H54 (cell line): ENCODE measurements around the gene TPCN1.

ENCODE experiments used
- DNase-seq: peaks from one replicate; pipeline ENCODE4 v3.0.0; 2011; ENCODE audit warnings: low spot score, mixed read lengths; ENCODE audit not compliant: insufficient read length
- FAIRE-seq: peaks from 3 replicates; lab custom pipeline; 2011; peaks lifted over from hg19 to GRCh38; lab: Jason Lieb, UNC
- POLR2A ChIP-seq: IDR thresholded peaks from 2 replicates; pipeline ENCODE4 v1.6.1; 2011; ENCODE audit warnings: low read depth, mild to moderate bottlenecking, low read length

Gene TPCN1

DNA sequence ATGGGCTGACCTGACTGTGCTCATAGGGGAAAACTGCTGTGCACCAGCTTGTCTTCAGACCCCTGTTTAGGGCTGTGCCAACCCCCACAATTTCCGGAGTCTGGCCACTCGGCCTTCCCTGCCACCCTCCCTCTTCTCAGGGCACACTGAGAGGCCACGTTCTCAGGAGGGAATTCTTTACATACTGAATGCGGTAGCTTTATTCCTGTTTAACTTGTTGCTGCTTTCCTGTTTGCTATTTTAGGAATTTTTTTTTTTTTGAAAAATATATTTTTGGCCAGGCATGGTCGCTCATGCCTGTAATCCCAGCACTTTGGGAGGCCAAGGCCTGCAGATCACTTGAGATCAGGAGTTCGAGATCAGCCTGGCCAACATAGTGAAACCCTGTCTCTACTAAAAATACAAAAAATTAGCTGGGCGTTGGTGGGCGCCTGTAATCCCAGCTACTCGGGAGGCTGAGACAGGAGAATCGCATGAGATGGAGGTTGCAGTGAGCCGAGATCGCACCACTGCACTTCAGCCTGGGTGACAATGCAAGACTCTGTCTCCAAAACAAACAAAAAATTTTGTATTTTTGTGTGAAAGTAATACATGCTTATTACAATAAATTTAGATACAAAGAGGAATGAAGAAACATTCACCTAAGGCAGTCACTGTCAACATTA is 39.5 kb downstream of the TPCN1 start:
- no peak for TF ChIP-seq POLR2A
- FAIRE-seq, result no peak
- no peak for DNase-seq

DNA sequence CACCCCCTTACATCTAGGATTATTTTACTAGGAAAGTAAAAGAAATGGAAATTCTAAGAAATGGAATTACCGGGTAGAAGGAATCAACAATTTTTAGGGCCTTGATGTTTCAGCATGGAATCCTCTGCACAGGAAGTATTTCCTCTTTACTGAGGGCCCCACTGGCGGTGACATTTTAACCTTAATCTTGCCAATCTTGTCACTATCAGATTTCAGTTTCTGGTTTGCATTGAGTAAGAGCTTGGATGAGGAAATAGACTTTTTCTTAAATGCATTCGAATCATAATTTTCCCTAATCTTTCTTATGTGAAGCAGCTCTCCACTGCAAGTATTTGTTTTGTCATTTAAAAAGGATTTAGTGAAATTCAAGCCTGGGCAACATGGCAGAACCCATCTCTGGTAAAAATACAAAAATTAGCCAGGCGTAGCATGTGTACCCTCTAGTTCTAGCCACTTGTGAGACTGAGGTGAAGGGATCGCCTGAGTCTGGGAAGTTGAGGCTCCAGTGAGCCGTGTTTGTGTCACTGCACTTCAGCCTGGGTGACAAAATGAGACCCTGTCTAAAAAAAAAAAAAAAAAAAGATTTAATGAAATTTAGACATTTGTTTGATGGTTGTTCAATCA is 40.7 kb downstream of the TPCN1 start:
- TF ChIP-seq POLR2A, result no peak
- DNase-seq, result no peak
- FAIRE-seq, result no peak

DNA sequence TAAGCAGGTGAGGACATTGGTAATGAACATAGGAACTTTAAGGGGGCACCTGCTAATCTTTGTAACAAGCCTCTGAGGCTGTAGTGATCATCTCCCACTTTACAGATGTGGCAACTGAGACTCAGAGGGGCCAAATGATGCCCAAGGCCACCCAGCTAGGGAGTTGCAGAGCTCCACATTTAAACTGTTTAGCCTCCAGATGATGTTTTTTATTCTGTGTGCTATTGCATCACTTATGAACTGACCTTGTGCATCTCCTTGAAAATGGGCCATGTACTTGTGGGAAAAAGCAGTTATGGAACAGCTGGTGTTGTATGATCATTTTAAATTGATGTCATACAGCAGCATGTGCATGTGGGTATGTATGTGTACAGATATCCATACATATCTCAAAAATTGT is 41.4 kb downstream of the TPCN1 start:
- no peak for TF ChIP-seq POLR2A
- FAIRE-seq (no peak), DNase-seq (no peak)

DNA sequence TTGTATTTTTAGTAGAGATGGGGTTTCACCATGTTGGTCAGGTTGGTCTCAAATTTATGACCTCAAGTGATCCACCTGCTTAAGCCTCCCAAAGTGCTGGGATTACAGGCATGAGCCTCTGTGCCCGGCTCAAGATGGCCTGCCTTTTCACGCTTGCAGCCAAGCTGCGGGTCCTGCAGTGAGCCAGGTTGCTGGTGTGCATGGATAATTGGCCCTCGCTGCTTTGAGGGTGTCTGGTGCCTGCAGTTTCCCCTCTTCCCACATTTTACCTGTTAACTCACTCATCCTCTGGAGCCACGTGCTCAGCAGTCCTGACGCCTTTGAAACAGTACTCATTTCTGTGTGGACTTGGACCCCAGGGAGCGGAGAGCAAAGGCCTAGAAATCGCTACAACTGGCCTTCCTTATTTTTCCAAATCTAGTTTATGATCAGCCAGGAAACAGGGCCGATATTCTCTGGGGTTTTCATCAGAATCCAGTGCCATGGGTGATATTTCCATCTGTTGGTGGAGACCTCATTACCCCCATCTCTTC is 42.2 kb downstream of the TPCN1 start:
- TF ChIP-seq POLR2A, result no peak
- no peak for DNase-seq
- no peak for FAIRE-seq

DNA sequence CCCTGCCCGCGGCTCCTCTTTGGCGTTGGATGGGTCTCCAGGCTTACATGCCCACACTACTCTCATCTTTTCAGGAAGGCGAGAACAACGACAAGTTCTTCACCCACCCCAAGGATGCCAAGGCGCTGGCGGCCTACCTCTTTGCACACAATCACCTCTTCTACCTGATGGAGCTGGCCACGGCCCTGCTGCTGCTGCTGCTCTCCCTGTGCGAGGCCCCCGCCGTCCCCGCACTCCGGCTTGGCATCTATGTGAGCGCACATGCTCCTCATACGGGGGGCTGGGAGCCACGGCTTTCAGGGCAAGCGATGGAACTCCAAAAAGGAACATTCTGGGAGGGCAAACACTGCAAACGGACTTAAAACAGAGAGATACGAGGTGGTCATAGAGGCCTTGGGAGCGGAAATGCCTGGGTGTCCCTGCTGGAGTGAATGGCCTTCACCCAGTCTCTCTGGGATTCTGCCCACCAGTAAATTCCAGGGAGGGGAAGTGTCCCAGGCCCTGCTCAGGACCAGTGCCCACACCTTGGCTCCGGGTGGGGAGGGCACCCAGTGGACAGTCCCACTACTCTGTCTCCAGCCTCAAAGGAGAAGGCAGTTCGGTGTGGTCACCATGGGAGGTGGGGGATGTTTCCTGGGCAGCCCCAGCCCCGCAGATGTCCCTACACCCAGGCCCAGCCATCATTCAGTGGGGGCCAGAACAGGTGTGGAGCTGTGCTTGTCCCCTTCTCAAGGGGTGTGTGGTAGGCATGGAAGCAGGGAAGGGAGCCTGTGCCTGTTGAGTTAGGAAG is 45.0 kb downstream of the TPCN1 start:
- DNase-seq (no peak), FAIRE-seq (no peak)
- TF ChIP-seq POLR2A, result no peak

DNA sequence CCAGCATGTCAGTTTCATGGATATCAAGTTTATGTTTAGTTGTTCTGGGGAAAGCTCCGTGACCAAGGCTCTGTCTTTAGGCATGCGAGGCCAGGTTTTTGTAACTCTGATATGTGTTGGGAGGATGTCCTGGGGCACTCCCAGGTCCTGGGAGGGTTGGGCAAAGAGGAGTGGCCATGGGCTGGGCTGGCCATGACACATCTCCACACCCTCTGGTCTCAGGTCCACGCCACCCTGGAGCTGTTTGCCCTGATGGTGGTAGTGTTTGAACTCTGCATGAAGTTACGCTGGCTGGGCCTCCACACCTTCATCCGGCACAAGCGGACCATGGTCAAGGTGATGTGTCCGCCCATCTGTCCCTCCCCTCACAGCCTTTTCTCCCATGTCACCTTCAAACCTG is 46.4 kb downstream of the TPCN1 start:
- no peak for FAIRE-seq
- TF ChIP-seq POLR2A, result no peak
- DNase-seq, result no peak

DNA sequence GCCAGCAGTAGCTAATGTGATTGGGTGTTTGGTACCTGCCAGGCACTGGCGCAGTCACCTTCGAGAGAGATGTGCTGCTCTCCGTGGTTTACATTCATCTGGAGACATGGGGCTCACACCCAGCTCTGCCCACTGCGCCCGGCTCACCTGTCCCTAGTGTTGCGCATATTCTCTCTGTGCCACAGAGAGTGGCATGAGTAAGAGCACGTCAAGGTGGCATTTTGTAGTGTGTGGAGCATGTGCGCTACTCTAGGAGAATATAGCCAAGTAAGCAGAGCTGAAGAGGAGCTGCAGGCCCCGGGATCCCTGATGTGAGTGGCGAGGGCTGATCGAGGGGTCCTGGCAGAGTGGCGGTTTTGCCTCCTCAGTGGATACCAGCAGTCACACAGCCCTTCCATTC is 46.9 kb downstream of the TPCN1 start:
- no peak for TF ChIP-seq POLR2A
- DNase-seq (no peak), FAIRE-seq (no peak)

DNA sequence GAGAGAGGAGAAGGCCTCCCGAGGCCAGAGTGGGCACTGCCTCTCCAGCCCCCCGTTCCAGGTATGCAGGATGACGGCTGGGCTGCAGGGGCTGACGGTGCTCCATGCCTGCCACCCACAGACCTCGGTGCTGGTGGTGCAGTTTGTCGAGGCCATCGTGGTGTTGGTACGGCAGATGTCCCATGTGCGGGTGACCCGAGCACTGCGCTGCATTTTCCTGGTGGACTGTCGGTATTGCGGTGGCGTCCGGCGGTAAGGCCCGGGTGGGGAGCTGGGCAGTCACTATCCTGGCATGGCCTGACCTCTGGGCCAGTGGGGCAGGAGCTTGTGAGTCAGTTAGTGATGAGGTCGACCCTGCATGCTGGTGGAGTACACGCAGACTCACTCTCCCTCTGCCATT is 47.4 kb downstream of the TPCN1 start:
- no peak for TF ChIP-seq POLR2A
- FAIRE-seq (no peak), DNase-seq (no peak)

DNA sequence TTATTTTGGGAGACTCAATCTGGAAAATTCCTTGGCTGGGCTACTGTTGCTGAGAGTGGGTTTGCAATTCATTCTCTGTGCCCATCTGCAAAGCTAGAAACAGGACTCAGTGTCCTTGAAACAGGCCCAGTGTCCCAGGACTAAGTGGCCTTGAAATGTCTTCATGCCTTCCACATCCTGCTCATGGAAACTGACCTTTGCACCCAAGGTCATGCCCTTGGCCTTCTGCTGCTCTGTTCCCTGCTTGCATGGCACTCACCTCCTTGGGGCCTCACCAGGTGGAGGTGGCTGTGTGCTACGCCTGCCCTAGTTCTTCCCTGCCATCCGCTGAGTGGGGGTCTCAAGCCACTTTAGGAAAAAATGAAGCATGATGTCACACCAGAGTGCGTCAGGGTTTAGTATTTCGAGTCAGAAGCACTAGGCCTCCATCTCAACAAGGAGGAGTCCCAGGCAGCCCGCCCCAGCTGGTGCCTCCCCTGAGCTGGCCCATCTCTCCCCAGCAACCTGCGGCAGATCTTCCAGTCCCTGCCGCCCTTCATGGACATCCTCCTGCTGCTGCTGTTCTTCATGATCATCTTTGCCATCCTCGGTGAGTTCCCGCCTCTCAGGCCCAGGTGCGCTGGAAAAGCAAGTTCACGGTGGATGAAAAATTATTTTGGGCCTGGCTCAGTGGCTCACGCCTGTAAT is 48.1 kb downstream of the TPCN1 start:
- TF ChIP-seq POLR2A, result no peak
- DNase-seq (no peak), FAIRE-seq (no peak)

DNA sequence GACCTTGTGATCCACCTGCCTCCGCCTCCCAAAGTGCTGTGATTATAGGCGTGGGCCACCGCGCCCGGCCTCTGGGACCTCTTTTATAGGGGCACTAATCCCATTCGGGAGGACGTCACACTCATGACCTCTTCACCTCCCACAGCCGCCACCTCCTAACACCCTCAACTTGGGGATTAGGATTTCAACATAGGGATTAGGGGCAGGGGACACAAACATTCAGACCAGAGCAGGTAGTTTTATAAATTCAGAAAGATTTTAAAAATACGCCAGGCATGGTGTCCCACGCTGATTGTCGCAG is 49.4 kb downstream of the TPCN1 start:
- DNase-seq, result no peak
- no peak for TF ChIP-seq POLR2A
- no peak for FAIRE-seq

DNA sequence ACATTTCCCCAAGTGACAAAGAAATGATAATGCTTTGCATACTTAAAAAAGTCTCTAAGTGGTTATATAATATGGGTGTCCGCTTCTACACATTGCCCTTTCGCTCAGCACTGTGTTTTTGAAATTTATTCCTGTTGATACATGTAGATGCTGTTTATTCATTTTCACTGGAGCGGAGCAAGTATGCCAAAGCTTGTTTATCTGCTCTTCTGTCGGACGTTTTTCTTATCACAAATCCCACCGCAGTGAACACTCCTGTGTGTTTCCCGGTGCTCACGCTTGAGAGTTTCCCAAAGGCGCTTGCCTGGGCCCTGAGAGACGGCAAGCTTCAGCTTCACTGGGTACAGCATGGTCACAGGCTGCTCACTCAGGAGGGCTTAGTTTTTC is 50.2 kb downstream of the TPCN1 start:
- DNase-seq (no peak), FAIRE-seq (no peak)
- no peak for TF ChIP-seq POLR2A

DNA sequence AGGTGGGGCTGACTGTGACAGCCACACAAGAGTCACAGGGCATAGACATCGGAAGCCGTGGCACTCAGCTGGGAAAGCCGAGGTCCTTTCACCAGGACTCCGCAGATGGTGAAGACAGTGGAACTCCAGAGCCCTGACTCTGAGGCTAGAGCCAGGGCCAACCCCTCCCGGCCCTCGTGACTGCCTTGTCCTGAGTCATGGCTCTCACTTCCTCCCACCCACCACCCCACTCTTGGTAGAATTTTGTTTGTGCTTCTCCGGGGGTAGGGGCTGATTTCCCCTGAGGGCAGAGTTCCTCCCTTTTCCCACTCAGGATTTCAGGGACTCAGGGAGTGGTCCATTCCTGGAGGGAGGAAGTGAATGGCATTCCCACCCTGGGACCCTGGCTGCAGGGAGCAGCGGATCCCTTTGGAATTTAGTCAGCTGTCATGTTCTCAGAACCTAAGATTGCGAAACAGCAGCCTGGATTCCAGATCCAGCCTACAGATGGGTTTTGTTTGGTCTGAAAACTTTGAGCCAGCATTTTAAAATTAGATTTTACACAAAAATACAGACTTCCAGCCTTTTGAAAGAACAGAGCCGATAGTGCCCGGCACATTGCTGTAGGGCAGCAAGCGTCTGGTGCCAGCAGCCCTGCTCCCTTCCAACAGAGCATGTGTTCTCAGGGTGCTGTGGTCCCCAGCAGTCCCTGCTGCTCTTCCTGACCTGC is 50.7 kb downstream of the TPCN1 start:
- peak; percentile 34 for DNase-seq
- no peak for FAIRE-seq
- no peak for TF ChIP-seq POLR2A

DNA sequence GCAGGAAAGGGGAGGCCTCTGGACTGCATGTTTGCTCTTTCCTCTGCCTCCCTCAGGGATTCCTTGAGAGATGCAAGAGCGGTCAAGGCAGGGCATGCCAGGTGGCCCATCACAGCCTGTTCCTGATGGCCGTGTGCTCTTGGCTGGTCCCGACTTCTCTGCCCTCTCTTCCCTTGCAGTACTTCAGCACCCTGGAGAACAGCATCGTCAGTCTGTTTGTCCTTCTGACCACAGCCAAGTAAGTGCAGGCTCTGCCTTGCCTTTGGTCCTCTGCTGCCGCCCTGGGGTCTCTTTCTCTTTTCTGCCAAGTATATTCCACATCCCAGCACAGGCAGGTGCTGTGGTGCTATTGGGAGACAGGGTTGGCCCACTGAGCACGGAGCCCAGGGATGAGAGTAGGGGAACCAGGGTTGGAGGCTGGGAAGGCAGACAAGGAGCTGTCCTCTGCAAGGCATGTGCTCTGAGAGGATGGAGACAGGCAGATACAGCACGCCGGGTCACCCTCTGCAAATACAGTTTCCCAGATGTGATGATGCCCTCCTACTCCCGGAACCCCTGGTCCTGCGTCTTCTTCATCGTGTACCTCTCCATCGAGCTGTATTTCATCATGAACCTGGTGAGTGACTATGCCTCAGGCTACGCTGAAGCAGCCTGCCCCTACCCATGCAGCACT is 51.9 kb downstream of the TPCN1 start:
- no peak for FAIRE-seq
- no peak for DNase-seq
- TF ChIP-seq POLR2A, result no peak
